Fibroblast of lung (primary cell): Measurements from ENCODE around the gene MAP6. TPM values are rescaled to one million over a fixed set of nuclear protein-coding genes. Genes with fewer than 3 reads are reported as not detected.
A peak's percentile ranks its signal among the peaks of the same experiment; 100 is the strongest.

ENCODE experiments used
- DNase-seq, 2 donors: peaks; one replicate each; pipeline versions ENCODE4 v3.0.0 to v3.0.0-alpha.2; 2010; ENCODE audit warnings: low read depth in 2 of 2
- H2AFZ ChIP-seq: 2 replicates; pipeline ENCODE4 v1.5.1; 2012; ENCODE audit warnings: low read length, control low read depth, inconsistent platforms
- H3K27ac ChIP-seq: 2 replicates; pipeline ENCODE4 v1.5.1; 2011; ENCODE audit warnings: low read length, control low read depth; ENCODE audit not compliant: insufficient read depth
- H3K27me3 ChIP-seq: 2 replicates; pipeline ENCODE4 v1.5.1; 2011; ENCODE audit warnings: mild to moderate bottlenecking, low read length; ENCODE audit not compliant: control insufficient read depth, insufficient read depth
- H3K36me3 ChIP-seq: 2 replicates; pipeline ENCODE4 v1.5.1; 2011; ENCODE audit warnings: low read length; ENCODE audit not compliant: control insufficient read depth, insufficient read depth
- H3K4me1 ChIP-seq: 2 replicates; pipeline ENCODE4 v1.5.1; 2011; ENCODE audit warnings: low read length; ENCODE audit not compliant: control insufficient read depth, insufficient read depth; ENCODE audit errors: extremely low read depth
- H3K4me2 ChIP-seq: 2 replicates; pipeline ENCODE4 v1.5.1; 2011; ENCODE audit warnings: low read length, control low read depth; ENCODE audit not compliant: insufficient read depth; ENCODE audit errors: extremely low read depth
- H3K4me3 ChIP-seq, 4 experiments: fragments of 200-600 bp in 1 of 4; sonication (generic) in 1 of 4; replicated peaks in 1 of 4; 2 replicates each; pipeline ENCODE4 v1.5.1; 2011 to 2016; ENCODE audit warnings: low read length in 4 of 4, low read depth in 3 of 4, mild to moderate bottlenecking in 3 of 4, control low read depth in 2 of 4, inconsistent platforms in 1 of 4, mixed read lengths in 1 of 4; ENCODE audit not compliant: insufficient read depth in 1 of 4; ENCODE audit errors: control extremely low read depth in 1 of 4
- H3K79me2 ChIP-seq: 2 replicates; pipeline ENCODE4 v1.5.1; 2012; ENCODE audit warnings: mild to moderate bottlenecking, low read length, inconsistent platforms; ENCODE audit not compliant: control insufficient read depth, insufficient read depth
- H3K9ac ChIP-seq: 2 replicates; pipeline ENCODE4 v1.5.1; 2011; ENCODE audit warnings: mild to moderate bottlenecking, low read length, control low read depth; ENCODE audit not compliant: insufficient read depth
- H3K9me3 ChIP-seq: 2 replicates; pipeline ENCODE4 v1.5.1; 2012; ENCODE audit warnings: low read depth, low read length; ENCODE audit not compliant: control insufficient read depth, insufficient read depth
- H4K20me1 ChIP-seq: 2 replicates; pipeline ENCODE4 v1.5.1; 2011; ENCODE audit warnings: low read length; ENCODE audit not compliant: control insufficient read depth, insufficient read depth; ENCODE audit errors: extremely low read depth
- EZH2 ChIP-seq: IDR thresholded peaks from 2 replicates; pipeline ENCODE4 v1.5.1; 2012; ENCODE audit warnings: low read length, control low read depth, mild to moderate bottlenecking; ENCODE audit errors: missing control alignments
- polyA plus RNA-seq, 2 donors: library from polyadenylated mRNA; depleted of rRNA in 1 of 2; stranded (reverse) in 1 of 2; unstranded in 1 of 2; fragments of >200 nt; gene quantifications; 2 replicates each; pipeline ENCODE4 v1.2.1, GENCODE V29; 2011 to 2012; ENCODE audit warnings: missing spikeins in 1 of 2
- total RNA-seq: library from RNA; depleted of rRNA; stranded (reverse); fragments of >200 nt; gene quantifications from 2 replicates; pipeline ENCODE4 v1.2.1, GENCODE V29; 2014
- TF ChIP-seq, protein P1 (sequence below), 2 donors: IDR thresholded peaks in 1 of 2; conservative IDR thresholded peaks in 1 of 2; 1 replicate in 1 of 2; 2 replicates in 1 of 2; pipeline ENCODE4 v1.5.1; 2011 to 2012; ENCODE audit warnings: low read length in 2 of 2, control low read depth in 1 of 2, inconsistent platforms in 1 of 2, low read depth in 1 of 2, mild to moderate bottlenecking in 1 of 2

Gene MAP6
- total and polyA plus RNA-seq, 2 donors (not counting 1 experiment from before 2014, with no cell fraction given): 0.17 to 1.0 TPM

DNA sequence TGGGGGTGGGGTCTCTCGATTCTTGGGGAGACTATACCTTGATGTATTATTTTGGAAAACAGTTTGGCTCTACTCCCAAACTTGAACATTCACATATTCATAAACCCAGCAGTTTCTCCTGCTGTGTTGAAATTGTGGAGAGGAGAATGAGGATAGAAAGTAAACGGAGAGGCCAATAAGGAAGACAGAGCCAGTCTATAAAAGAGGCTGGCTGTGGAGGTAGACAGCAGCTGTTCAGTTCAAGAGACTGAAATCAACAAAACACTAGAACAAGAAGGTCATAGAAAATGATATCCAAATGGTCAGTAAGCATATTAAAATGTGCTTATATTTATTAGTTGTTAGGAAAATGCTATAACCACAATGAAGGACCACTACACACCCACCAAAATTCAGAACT is 46.9 kb upstream of the MAP6 start:
- Histone ChIP-seq H3K4me3 (no peak overlapping the region), H3K27me3 (peaks cover 30% of the 10 kb centered on the region), H2AFZ (no peak overlapping the region), H4K20me1 (no peaks in the 10 kb centered on the region), H3K79me2 (no peaks in the 10 kb centered on the region), H3K9ac (no peak overlapping the region), H3K9me3 (no peaks in the 10 kb centered on the region), H3K36me3 (no peaks in the 10 kb centered on the region), H3K4me1 (no peaks in the 10 kb centered on the region), H3K4me2 (no peak overlapping the region), H3K27ac (no peak overlapping the region)
- no peak for DNase-seq
- no peak for TF ChIP-seq EZH2
- TF ChIP-seq, protein P1, sequence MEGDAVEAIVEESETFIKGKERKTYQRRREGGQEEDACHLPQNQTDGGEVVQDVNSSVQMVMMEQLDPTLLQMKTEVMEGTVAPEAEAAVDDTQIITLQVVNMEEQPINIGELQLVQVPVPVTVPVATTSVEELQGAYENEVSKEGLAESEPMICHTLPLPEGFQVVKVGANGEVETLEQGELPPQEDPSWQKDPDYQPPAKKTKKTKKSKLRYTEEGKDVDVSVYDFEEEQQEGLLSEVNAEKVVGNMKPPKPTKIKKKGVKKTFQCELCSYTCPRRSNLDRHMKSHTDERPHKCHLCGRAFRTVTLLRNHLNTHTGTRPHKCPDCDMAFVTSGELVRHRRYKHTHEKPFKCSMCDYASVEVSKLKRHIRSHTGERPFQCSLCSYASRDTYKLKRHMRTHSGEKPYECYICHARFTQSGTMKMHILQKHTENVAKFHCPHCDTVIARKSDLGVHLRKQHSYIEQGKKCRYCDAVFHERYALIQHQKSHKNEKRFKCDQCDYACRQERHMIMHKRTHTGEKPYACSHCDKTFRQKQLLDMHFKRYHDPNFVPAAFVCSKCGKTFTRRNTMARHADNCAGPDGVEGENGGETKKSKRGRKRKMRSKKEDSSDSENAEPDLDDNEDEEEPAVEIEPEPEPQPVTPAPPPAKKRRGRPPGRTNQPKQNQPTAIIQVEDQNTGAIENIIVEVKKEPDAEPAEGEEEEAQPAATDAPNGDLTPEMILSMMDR (conservative IDR thresholded peaks at IDR 0.05 in 1 of 2, IDR thresholded peaks at IDR 0.05 in 1 of 2; ENCODE audit: low read depth in 1 of 2, low read length in 2 of 2): no peak

DNA sequence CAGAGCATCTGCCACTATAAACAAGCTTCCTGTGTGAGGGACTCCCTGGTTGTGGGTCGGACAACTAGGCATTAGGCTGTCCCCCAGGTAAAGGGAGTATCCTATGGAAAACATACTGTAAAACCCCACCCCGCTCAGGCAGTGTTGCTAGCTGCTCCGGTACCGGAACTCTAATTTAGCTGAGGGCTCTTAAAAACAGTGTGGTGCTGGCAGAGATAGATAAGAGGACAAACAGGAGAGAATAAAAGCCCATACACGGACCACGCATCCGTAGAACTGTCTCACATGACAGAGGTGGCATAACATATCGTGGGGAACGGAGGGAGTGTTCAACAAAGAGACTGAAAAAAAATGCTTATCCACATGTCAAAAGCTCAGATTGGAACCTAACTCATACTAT is 45.4 kb upstream of the MAP6 start:
- Histone ChIP-seq H3K79me2 (no peaks in the 10 kb centered on the region), H3K9ac (no peak overlapping the region), H3K36me3 (no peaks in the 10 kb centered on the region), H4K20me1 (no peaks in the 10 kb centered on the region), H3K4me2 (no peak overlapping the region), H3K4me3 (no peak overlapping the region), H3K4me1 (no peaks in the 10 kb centered on the region), H2AFZ (no peak overlapping the region), H3K27ac (no peak overlapping the region), H3K27me3 (peaks cover 29% of the 10 kb centered on the region), H3K9me3 (no peaks in the 10 kb centered on the region)
- no peak for DNase-seq
- TF ChIP-seq, protein P1 (conservative IDR thresholded peaks at IDR 0.05 in 1 of 2, IDR thresholded peaks at IDR 0.05 in 1 of 2; ENCODE audit: low read depth in 1 of 2, low read length in 2 of 2): no peak
- TF ChIP-seq EZH2: no peak

DNA sequence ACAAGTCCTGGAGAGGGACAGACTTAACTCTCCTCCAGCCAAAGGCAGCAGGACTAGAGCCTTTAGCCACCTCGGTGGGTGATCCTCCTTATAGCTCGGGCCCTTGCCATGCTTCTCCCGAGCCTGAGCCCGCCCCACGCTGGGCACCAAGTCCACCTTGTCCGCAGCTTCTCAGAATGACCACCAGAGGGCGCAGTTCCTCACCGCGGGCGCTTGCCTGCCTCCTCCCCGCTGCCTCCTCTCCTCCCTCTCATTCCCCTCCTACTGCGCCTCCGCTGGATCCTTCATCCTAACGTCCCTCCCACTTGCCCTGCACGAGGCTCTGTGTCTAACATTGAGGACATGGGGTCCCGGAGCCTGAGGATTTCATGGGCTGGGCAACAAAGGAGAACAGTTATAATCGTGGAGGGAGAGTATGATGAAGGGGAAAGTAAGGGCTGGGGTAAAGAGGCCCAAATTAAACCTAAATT is 37.5 kb upstream of the MAP6 start:
- no peak overlapping the region for H3K9ac ChIP-seq
- H3K79me2 ChIP-seq: no peaks in the 10 kb centered on the region
- H2AFZ ChIP-seq: no peak overlapping the region
- H3K4me1 ChIP-seq: no peaks in the 10 kb centered on the region
- no peak for TF ChIP-seq EZH2
- TF ChIP-seq, protein P1 (conservative IDR thresholded peaks at IDR 0.05 in 1 of 2, IDR thresholded peaks at IDR 0.05 in 1 of 2; ENCODE audit: low read depth in 1 of 2, low read length in 2 of 2): peak; percentile 75 to 87
- H3K27me3 ChIP-seq: no peaks in the 10 kb centered on the region
- H3K4me2 ChIP-seq: peak overlapping the region; percentile 45
- H3K4me3 ChIP-seq: no peak overlapping the region
- H4K20me1 ChIP-seq: no peaks in the 10 kb centered on the region
- peak; percentile 58 to 68 for DNase-seq
- no peak overlapping the region for H3K27ac ChIP-seq
- H3K36me3 ChIP-seq: no peaks in the 10 kb centered on the region
- H3K9me3 ChIP-seq: no peaks in the 10 kb centered on the region
